HG02884 (cell line): ENCODE data around the gene XPNPEP1.

Experiments
- ATAC-seq: cut with Tn5 transposase; IDR thresholded peaks from one replicate; pipeline ENCODE4 v1.9.1; 2021; ENCODE audit warnings: mild to moderate bottlenecking, moderate library complexity; ENCODE audit not compliant: unreplicated experiment

The XPNPEP1 gene

GRCh38 chr10:109895095-109895818 is 28.1 kb downstream of the XPNPEP1 start:
- no peak for ATAC-seq

- ATAC-seq = no peak
Measured at GRCh38 chr10:109894516-109894915, 28.8 kb downstream of the XPNPEP1 start.

GRCh38 chr10:109893386-109893785 is 29.9 kb downstream of the XPNPEP1 start:
- no peak for ATAC-seq

- ATAC-seq = no peak
Measured at GRCh38 chr10:109892931-109893330, 30.4 kb downstream of the XPNPEP1 start.

GRCh38 chr10:109892117-109892516 is 31.2 kb downstream of the XPNPEP1 start:
- no peak for ATAC-seq

GRCh38 chr10:109891105-109891504 is 32.2 kb downstream of the XPNPEP1 start:
- no peak for ATAC-seq

GRCh38 chr10:109889867-109890266 is 33.4 kb downstream of the XPNPEP1 start:
- ATAC-seq = no peak

GRCh38 chr10:109887776-109888175 is 35.5 kb downstream of the XPNPEP1 start:
- no peak for ATAC-seq

GRCh38 chr10:109887243-109887642 is 36.1 kb downstream of the XPNPEP1 start:
- no peak for ATAC-seq

- ATAC-seq = no peak
Measured at GRCh38 chr10:109886781-109887140, 36.5 kb downstream of the XPNPEP1 start.

GRCh38 chr10:109886037-109886780 is 37.1 kb downstream of the XPNPEP1 start:
- ATAC-seq = no peak

- ATAC-seq = peak; percentile 56
Measured at GRCh38 chr10:109883859-109884771, 39.2 kb downstream of the XPNPEP1 start.

- no peak for ATAC-seq
Measured at GRCh38 chr10:109882251-109883057, 40.9 kb downstream of the XPNPEP1 start.

GRCh38 chr10:109881769-109882057 is 41.6 kb downstream of the XPNPEP1 start:
- ATAC-seq = no peak

- ATAC-seq = peak; percentile 61
Measured at GRCh38 chr10:109880886-109881768, 42.2 kb downstream of the XPNPEP1 start.

- ATAC-seq = no peak
Measured at GRCh38 chr10:109877546-109877945, 45.8 kb downstream of the XPNPEP1 start.

GRCh38 chr10:109875828-109876821 is 47.2 kb downstream of the XPNPEP1 start:
- no peak for ATAC-seq

- ATAC-seq = no peak
Measured at GRCh38 chr10:109875151-109875568, 48.2 kb downstream of the XPNPEP1 start.

- no peak for ATAC-seq
Measured at GRCh38 chr10:109871476-109871875, 51.8 kb downstream of the XPNPEP1 start.
